BLaER1 (cell line): ENCODE data around the gene NT5C1A.
A peak's percentile ranks its signal among the peaks of the same experiment; 100 is the strongest.

Source experiments
- H3K27ac ChIP-seq: shearing (Covaris generic); formaldehyde crosslinking; 2 replicates; pipeline ENCODE4 v1.8.1; 2022
- H3K27me3 ChIP-seq: shearing (Covaris generic); formaldehyde crosslinking; 2 replicates; pipeline ENCODE4 v1.8.1; 2022
- H3K36me3 ChIP-seq: shearing (Covaris generic); formaldehyde crosslinking; 2 replicates; pipeline ENCODE4 v1.8.1; 2022
- H3K4me1 ChIP-seq: shearing (Covaris generic); formaldehyde crosslinking; 2 replicates; pipeline ENCODE4 v1.8.1; 2022
- H3K4me2 ChIP-seq: shearing (Covaris generic); formaldehyde crosslinking; 2 replicates; pipeline ENCODE4 v1.8.1; 2022
- H3K4me3 ChIP-seq: shearing (Covaris generic); formaldehyde crosslinking; 2 replicates; pipeline ENCODE4 v1.8.1; 2022
- H3K9ac ChIP-seq: shearing (Covaris generic); formaldehyde crosslinking; 2 replicates; pipeline ENCODE4 v1.8.1; 2022
- H3K9me3 ChIP-seq: shearing (Covaris generic); formaldehyde crosslinking; 2 replicates; pipeline ENCODE4 v1.8.1; 2022
- H4K20me1 ChIP-seq: shearing (Covaris generic); formaldehyde crosslinking; 2 replicates; pipeline ENCODE4 v1.8.1; 2022
- Cebpa-rat ChIP-seq: shearing (Covaris generic); IDR thresholded peaks from 2 replicates; pipeline ENCODE4 v1.8.1; 2022

Gene NT5C1A

DNA sequence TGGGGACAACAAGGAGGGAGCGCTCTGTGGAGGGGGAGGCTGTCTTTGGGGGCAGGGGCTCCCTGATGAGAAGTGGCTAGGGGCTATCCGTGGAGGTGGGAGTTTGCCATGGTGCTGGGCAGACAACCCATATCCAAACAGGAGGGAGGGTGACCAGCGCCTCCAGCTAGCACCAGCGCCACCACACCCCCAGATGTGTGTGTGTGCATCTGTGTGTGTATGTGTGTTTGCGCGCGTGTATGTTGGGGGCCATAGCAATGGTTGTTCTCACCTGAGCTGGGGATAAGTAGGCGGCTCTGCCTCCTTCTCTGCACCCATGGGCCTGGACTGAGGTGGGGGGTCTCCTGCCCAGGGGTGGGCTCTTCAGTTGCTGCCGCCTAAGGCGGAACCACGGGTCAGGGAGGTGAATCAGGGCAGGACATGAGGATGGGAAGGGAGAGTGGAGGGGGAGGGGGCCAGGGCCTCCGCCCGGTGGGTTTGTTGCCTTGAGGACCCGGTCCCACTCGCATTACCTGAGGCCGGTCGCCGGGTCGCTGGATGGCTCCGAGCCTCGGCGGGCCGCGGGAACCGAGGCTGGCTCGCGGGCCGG is 19.0 kb upstream of the NT5C1A start:
- Histone ChIP-seq H3K27me3 (peaks cover 24% of the 10 kb centered on the region; the same call in 1 of the 2 replicates), H3K4me3 (peak overlapping the region; percentile 63), H3K9me3 (no peaks in the 10 kb centered on the region), H4K20me1 (0 out of 2 replicates have a peak, but pooled peaks cover 6% of the 10 kb centered on the region), H3K4me2 (peak overlapping the region; percentile 96), H3K36me3 (no peaks in the 10 kb centered on the region), H3K9ac (no peak overlapping the region), H3K27ac (no peak overlapping the region), H3K4me1 (peaks cover 20% of the 10 kb centered on the region)
- no peak for TF ChIP-seq Cebpa-rat

DNA sequence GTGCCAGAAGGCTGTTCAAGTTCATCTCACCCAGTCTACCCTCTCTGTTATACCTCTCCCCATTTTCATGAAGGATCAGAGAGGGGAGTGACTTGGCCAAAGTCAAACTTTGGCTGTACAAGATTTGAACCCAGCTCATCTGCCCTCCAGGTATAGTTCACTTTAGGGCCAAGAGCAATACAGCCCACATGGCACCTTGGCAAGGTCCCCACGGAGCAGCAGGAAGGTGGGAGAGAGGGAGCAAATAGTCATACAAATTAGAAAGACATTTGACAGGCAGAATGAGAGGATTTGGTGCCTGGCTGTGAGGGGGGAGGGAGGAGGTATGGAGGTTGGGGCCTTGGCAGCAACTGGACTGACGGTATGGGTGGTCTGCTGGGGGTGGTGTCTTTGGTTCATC is 18.3 kb upstream of the NT5C1A start:
- Histone ChIP-seq H3K4me2 (no peak overlapping the region), H3K27ac (no peak overlapping the region), H3K4me1 (peaks cover 20% of the 10 kb centered on the region), H3K9ac (no peak overlapping the region), H3K4me3 (no peak overlapping the region), H3K36me3 (no peaks in the 10 kb centered on the region), H4K20me1 (0 out of 2 replicates have a peak, but pooled peaks cover 6% of the 10 kb centered on the region), H3K9me3 (no peaks in the 10 kb centered on the region), H3K27me3 (peaks cover 24% of the 10 kb centered on the region; the same call in 1 of the 2 replicates)
- no peak for TF ChIP-seq Cebpa-rat

DNA sequence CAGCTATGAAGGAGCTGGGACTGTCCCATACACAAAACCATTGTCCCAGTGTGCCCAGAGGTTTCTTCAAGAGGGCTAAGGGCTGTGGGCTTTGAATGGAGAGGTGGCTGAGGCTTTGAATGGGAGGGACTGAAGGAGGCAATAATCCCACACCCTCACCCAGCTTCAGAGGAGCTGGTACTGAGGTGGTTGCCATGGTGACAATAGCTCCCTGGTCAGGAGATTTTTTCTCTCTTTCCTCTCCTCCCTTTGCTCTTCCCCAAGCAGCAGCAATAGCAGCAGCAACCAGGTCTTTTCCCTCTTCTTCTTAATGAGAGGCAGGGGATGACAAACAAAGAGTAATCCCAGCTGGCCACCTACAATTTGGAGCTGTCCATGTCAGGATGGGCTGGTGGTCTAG is 17.7 kb upstream of the NT5C1A start:
- H3K9ac ChIP-seq = no peak overlapping the region
- no peak overlapping the region for H3K4me3 ChIP-seq
- no peaks in the 10 kb centered on the region for H3K36me3 ChIP-seq
- no peaks in the 10 kb centered on the region for H3K9me3 ChIP-seq
- H3K4me1 ChIP-seq = peaks cover 20% of the 10 kb centered on the region
- TF ChIP-seq Cebpa-rat = no peak
- no peak overlapping the region for H3K27ac ChIP-seq
- H4K20me1 ChIP-seq = 0 out of 2 replicates have a peak, but pooled peaks cover 6% of the 10 kb centered on the region
- peak overlapping the region; percentile 45 for H3K4me2 ChIP-seq
- H3K27me3 ChIP-seq = peaks cover 24% of the 10 kb centered on the region; the same call in 1 of the 2 replicates

DNA sequence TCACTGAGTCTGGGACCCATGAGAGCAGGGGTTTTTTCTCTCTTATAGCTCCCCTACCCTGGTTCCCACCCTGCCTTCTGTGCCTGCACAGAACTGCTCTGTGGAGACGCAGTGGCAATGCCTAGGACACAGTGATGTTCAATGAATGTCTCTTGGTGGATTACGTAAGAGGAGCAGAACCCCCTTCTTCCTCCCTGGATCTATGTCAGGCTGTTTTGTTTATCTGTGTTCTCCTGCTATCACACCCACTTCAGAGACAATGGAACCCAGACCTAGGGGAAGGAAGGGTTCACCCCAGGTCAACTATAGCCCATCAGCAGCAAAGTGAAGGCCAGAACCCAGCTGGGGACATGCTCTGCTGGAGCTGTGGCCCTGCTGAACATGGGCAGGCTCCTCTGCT is 17.3 kb upstream of the NT5C1A start:
- Histone ChIP-seq H3K9me3 (no peaks in the 10 kb centered on the region), H3K27me3 (peaks cover 24% of the 10 kb centered on the region; the same call in 1 of the 2 replicates), H4K20me1 (0 out of 2 replicates have a peak, but pooled peaks cover 6% of the 10 kb centered on the region), H3K36me3 (no peaks in the 10 kb centered on the region), H3K4me1 (peaks cover 20% of the 10 kb centered on the region), H3K27ac (no peak overlapping the region), H3K4me2 (peak overlapping the region; percentile 45), H3K9ac (no peak overlapping the region), H3K4me3 (no peak overlapping the region)
- no peak for TF ChIP-seq Cebpa-rat

DNA sequence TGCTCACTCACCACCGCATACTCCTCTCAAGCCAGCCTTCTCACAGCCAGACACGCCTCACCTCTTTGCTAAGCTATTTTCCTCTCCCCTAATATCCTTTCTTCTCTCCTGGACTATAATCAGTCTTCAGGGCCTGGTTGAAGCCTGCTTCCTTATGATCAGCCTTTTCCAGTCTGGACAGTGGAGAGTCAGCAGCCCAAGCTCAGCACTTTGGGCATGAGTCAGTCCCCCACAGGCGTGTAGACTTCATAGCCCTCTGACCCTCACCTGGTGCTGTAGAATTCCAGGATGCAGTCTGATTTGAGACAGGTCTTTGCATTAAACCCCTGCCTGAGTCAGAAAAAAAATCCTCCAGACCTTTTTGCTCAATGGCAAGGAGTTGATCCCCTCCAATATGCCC is 16.8 kb upstream of the NT5C1A start:
- no peak overlapping the region for H3K27ac ChIP-seq
- no peak for TF ChIP-seq Cebpa-rat
- no peaks in the 10 kb centered on the region for H3K36me3 ChIP-seq
- no peak overlapping the region for H3K4me2 ChIP-seq
- H3K4me3 ChIP-seq = no peak overlapping the region
- peaks cover 20% of the 10 kb centered on the region for H3K4me1 ChIP-seq
- H3K27me3 ChIP-seq = peaks cover 24% of the 10 kb centered on the region; the same call in 1 of the 2 replicates
- 0 out of 2 replicates have a peak, but pooled peaks cover 6% of the 10 kb centered on the region for H4K20me1 ChIP-seq
- no peaks in the 10 kb centered on the region for H3K9me3 ChIP-seq
- H3K9ac ChIP-seq = no peak overlapping the region

DNA sequence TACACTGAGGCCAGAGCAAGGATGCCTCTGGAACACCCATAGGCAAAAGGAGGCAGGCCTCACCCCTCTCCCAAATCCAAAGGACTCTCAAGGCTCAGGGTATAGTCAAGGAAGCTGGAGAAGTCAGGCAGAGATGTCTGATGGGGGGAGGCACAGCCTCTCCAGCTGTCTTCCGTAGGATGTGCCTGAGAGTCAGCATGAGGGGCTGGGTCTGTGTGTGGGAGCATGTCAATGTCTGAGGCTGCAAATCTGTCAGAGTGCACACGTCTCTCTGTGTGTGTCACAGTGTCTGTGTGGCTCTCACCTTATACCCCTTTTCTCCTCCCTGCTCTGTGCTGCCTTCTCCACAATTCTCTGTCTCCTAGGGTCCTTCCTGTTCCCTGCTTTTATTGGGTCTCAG is 15.3 kb upstream of the NT5C1A start:
- Histone ChIP-seq H3K27me3 (peaks cover 19% of the 10 kb centered on the region; the same call in 1 of the 2 replicates), H3K4me1 (peaks cover 20% of the 10 kb centered on the region), H3K36me3 (no peaks in the 10 kb centered on the region), H3K27ac (no peak overlapping the region), H3K4me2 (no peak overlapping the region), H3K9me3 (no peaks in the 10 kb centered on the region), H3K4me3 (no peak overlapping the region), H4K20me1 (0 out of 2 replicates have a peak, but pooled peaks cover 6% of the 10 kb centered on the region), H3K9ac (no peak overlapping the region)
- TF ChIP-seq Cebpa-rat = no peak

DNA sequence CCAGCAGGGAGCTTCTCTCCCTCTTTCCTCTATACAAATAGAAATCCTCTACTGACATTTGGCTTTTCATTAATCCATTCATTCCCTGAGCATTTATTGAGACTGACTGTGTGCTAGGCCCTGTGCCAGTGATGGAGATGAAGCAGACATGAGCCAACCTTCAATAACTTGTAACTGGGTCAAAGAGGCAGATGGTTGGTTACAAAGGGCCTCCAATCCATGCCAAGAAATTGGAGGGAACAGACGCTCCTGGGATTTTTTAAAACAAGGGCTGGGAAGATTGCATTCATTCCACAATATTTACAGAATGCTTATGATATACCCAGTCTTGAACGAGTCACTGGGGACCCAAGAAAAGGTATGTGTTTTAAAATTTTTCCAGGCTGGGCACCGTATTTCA is 13.2 kb upstream of the NT5C1A start:
- H3K36me3 ChIP-seq = no peaks in the 10 kb centered on the region
- no peaks in the 10 kb centered on the region for H3K27me3 ChIP-seq

DNA sequence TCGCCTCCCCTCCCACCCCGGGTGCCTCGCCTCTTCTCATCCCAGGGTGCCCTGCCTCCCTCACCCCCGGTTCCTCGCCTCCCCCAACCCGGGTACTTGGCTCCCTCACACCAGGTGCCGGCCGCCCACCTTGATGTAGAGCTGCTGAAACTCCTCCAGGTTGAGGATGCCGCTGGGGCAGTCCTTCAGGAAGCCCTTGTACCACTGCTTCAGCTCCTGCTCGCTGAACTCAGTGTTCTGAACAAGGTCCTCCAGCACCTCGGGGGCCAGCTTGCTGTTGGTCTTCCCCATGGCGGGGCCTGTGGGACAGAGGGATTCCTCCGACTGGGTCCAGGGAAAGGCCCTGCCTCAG is 12.4 kb upstream of the NT5C1A start:
- no peaks in the 10 kb centered on the region for H3K27me3 ChIP-seq
- no peak overlapping the region for H3K4me2 ChIP-seq
- H3K4me1 ChIP-seq = peaks cover 3% of the 10 kb centered on the region
- H3K4me3 ChIP-seq = no peak overlapping the region
- no peaks in the 10 kb centered on the region for H4K20me1 ChIP-seq
- TF ChIP-seq Cebpa-rat = no peak
- H3K27ac ChIP-seq = no peak overlapping the region
- H3K9ac ChIP-seq = no peak overlapping the region
- no peaks in the 10 kb centered on the region for H3K36me3 ChIP-seq
- no peaks in the 10 kb centered on the region for H3K9me3 ChIP-seq

More for the DNA sequence above, 13.2 kb upstream of the NT5C1A start:
- H3K9ac ChIP-seq = no peak overlapping the region
- TF ChIP-seq Cebpa-rat = no peak
- H3K4me2 ChIP-seq = no peak overlapping the region
- H3K4me3 ChIP-seq = no peak overlapping the region
- no peaks in the 10 kb centered on the region for H3K9me3 ChIP-seq
- no peak overlapping the region for H3K27ac ChIP-seq
- H3K4me1 ChIP-seq = peaks cover 8% of the 10 kb centered on the region
- no peaks in the 10 kb centered on the region for H4K20me1 ChIP-seq

DNA sequence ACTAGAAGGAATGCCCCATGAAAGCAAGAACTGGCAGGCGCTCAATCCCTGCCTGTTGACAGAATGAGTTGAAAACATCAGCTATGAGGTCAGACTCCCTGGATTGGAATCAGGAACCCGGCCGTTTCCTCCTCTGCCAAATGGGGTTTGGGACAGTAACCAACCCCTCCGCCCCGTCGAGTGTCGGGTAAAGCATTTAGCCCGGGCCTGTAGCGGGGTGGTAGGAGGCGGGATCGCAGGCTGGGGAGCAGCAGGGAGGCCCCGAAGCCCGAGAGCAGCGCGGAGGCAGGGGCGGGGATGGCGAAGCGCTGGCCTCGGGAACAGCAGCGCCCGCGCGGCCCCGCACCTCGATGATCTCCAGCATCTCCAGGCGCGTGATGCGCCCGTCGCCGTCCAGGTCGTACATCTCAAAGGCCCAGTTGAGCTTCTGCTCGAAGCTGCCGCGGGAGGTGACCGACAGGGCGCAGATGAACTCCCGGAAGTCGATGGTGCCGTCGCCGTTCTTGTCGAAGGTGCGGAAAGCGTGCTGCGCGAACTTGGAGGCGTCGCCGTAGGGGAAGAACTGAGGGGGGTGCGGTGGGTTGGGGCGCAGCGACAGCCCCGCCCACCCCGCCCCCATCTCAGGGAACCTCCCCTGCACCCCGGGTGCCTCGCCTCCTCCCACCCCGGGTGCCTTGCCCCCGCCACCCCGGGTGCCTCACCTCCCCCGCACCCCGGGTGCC is 11.8 kb upstream of the NT5C1A start:
- no peak overlapping the region for H3K4me3 ChIP-seq
- no peaks in the 10 kb centered on the region for H4K20me1 ChIP-seq
- H3K27me3 ChIP-seq = no peaks in the 10 kb centered on the region
- H3K9ac ChIP-seq = no peak overlapping the region
- H3K4me1 ChIP-seq = no peaks in the 10 kb centered on the region
- H3K9me3 ChIP-seq = no peaks in the 10 kb centered on the region
- no peak overlapping the region for H3K4me2 ChIP-seq
- TF ChIP-seq Cebpa-rat = no peak
- H3K27ac ChIP-seq = no peak overlapping the region
- H3K36me3 ChIP-seq = no peaks in the 10 kb centered on the region

DNA sequence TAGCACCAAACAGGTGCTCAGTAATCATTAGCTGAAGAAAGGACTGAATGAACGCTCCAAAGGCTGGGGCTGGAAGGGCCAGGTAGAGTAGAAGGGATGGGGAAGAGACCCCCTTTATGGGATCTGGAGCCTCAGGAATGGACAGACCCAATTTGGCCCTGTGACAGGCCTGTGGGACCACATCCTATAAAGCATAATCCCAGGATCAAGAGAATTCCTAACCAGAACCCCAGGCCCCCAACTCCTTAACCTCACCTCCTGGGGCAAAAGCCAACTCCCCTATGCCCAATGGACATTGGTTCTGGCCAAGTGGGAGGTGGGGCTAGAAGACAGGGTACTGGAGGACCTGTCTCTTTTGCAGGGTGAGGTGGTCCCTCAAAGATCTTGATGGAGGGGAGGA is 10.1 kb upstream of the NT5C1A start:
- H4K20me1 ChIP-seq = no peaks in the 10 kb centered on the region
- no peak overlapping the region for H3K27ac ChIP-seq
- H3K4me1 ChIP-seq = no peaks in the 10 kb centered on the region
- TF ChIP-seq Cebpa-rat = no peak
- H3K4me2 ChIP-seq = no peak overlapping the region
- H3K9me3 ChIP-seq = no peaks in the 10 kb centered on the region
- no peak overlapping the region for H3K4me3 ChIP-seq
- H3K27me3 ChIP-seq = no peaks in the 10 kb centered on the region
- H3K36me3 ChIP-seq = no peaks in the 10 kb centered on the region
- H3K9ac ChIP-seq = no peak overlapping the region
